BLaER1 treated with 17β-estradiol and CSF1 and Interleukin-3, amounts not matched to agents 10 nM and 100 nM (cell line): Measurements from ENCODE around the gene TPSD1.

Source experiments
- H3K27ac ChIP-seq, 11 experiments: shearing (Covaris generic); formaldehyde crosslinking; 2 replicates each; pipeline ENCODE4 v1.8.1; 2022
- H3K27me3 ChIP-seq, 11 experiments: shearing (Covaris generic); formaldehyde crosslinking; 2 replicates each; pipeline ENCODE4 v1.8.1; 2022
- H3K36me3 ChIP-seq, 11 experiments: shearing (Covaris generic); formaldehyde crosslinking; 2 replicates each; pipeline ENCODE4 v1.8.1; 2022
- H3K4me1 ChIP-seq, 10 experiments: shearing (Covaris generic); formaldehyde crosslinking; 2 replicates each; pipeline ENCODE4 v1.8.1; 2022
- H3K4me2 ChIP-seq, 11 experiments: shearing (Covaris generic); formaldehyde crosslinking; 2 replicates each; pipeline ENCODE4 v1.8.1; 2022
- H3K4me3 ChIP-seq, 10 experiments: shearing (Covaris generic); formaldehyde crosslinking; 2 replicates each; pipeline ENCODE4 v1.8.1; 2022
- H3K9ac ChIP-seq, 11 experiments: shearing (Covaris generic); formaldehyde crosslinking; 2 replicates each; pipeline ENCODE4 v1.8.1; 2022
- H3K9me3 ChIP-seq, 11 experiments: shearing (Covaris generic); formaldehyde crosslinking; replicated peaks in 1 of 11; 2 replicates each; pipeline ENCODE4 v1.8.1; 2022
- H4K20me1 ChIP-seq, 11 experiments: shearing (Covaris generic); formaldehyde crosslinking; 2 replicates each; pipeline ENCODE4 v1.8.1; 2022
- Cebpa-rat ChIP-seq, 11 experiments: shearing (Covaris generic); IDR thresholded peaks; 2 replicates each; pipeline ENCODE4 v1.8.1; 2022

Gene TPSD1

GRCh38 chr16:1277151-1277598 is 21.3 kb downstream of the TPSD1 start:
- Histone ChIP-seq H3K27ac (no peak overlapping the region), H3K4me1 (peaks cover 5 to 51% (median 46%) of the 10 kb centered on the region in 10 experiments), H3K36me3 (no peaks in the 10 kb centered on the region), H3K4me3 (no peak overlapping the region), H3K4me2 (no peak overlapping the region), H4K20me1 (no peaks in the 10 kb centered on the region), H3K27me3 (peaks cover 11 to 49% (median 29%) of the 10 kb centered on the region in 11 experiments; a peak in 17 of 22 replicates), H3K9ac (no peak overlapping the region), H3K9me3 (no peaks in the 10 kb centered on the region)
- no peak for TF ChIP-seq Cebpa-rat (IDR thresholded peaks at IDR 0.05)

- Histone ChIP-seq H3K4me2 (peak overlapping the region in 7 of 11 experiments; percentile 1 to 33 (median 21); a peak in 7 of 22 replicates), H3K4me3 (no peak overlapping the region), H4K20me1 (no peaks in the 10 kb centered on the region), H3K4me1 (peaks cover 11 to 52% (median 49%) of the 10 kb centered on the region in 10 experiments), H3K9ac (no peak overlapping the region), H3K27me3 (peaks cover 11 to 53% (median 30%) of the 10 kb centered on the region in 11 experiments; a peak in 17 of 22 replicates), H3K27ac (no peak overlapping the region), H3K36me3 (no peaks in the 10 kb centered on the region), H3K9me3 (no peaks in the 10 kb centered on the region)
- no peak for TF ChIP-seq Cebpa-rat (IDR thresholded peaks at IDR 0.05)
These were observed 21.9 kb downstream of the TPSD1 start for GRCh38 chr16:1277617-1278282.

GRCh38 chr16:1278477-1278876 is 22.6 kb downstream of the TPSD1 start:
- TF ChIP-seq Cebpa-rat (IDR thresholded peaks at IDR 0.05), result no peak
- H4K20me1 ChIP-seq, result no peaks in the 10 kb centered on the region
- H3K9me3 ChIP-seq, result no peaks in the 10 kb centered on the region
- H3K27ac ChIP-seq, result peak overlapping the region in 1 of 11 experiments; percentile 32; a peak in 2 of 22 replicates
- no peak overlapping the region for H3K4me3 ChIP-seq
- H3K36me3 ChIP-seq, result no peaks in the 10 kb centered on the region
- peaks cover 11 to 59% (median 31%) of the 10 kb centered on the region in 11 experiments; a peak in 17 of 22 replicates for H3K27me3 ChIP-seq
- peak overlapping the region in 9 of 11 experiments; percentile 43 to 97 (median 89); a peak in 17 of 22 replicates for H3K4me2 ChIP-seq
- H3K9ac ChIP-seq, result peak overlapping the region in 4 of 11 experiments; percentile 5 to 55 (median 18); a peak in 3 of 22 replicates
- H3K4me1 ChIP-seq, result peaks cover 18 to 59% (median 57%) of the 10 kb centered on the region in 10 experiments

- peaks cover 26 to 68% (median 65%) of the 10 kb centered on the region in 10 experiments for H3K4me1 ChIP-seq
- peak overlapping the region; percentile 13 to 97 (median 88); a peak in 20 of 22 replicates for H3K4me2 ChIP-seq
- no peak for TF ChIP-seq Cebpa-rat (IDR thresholded peaks at IDR 0.05)
- peak overlapping the region in 6 of 11 experiments; percentile 4 to 55 (median 24); a peak in 10 of 22 replicates for H3K9ac ChIP-seq
- H4K20me1 ChIP-seq, result no peaks in the 10 kb centered on the region
- no peak overlapping the region for H3K4me3 ChIP-seq
- H3K36me3 ChIP-seq, result no peaks in the 10 kb centered on the region
- H3K9me3 ChIP-seq, result no peaks in the 10 kb centered on the region
- H3K27me3 ChIP-seq, result peaks cover 11 to 63% (median 31%) of the 10 kb centered on the region in 11 experiments; a peak in 18 of 22 replicates
- H3K27ac ChIP-seq, result peak overlapping the region in 7 of 11 experiments; percentile 6 to 56 (median 33); a peak in 7 of 22 replicates
These were observed 23.4 kb downstream of the TPSD1 start for GRCh38 chr16:1279081-1279944.

- no peaks in the 10 kb centered on the region for H4K20me1 ChIP-seq
- TF ChIP-seq Cebpa-rat (IDR thresholded peaks at IDR 0.05), result no peak
- peak overlapping the region in 6 of 11 experiments; percentile 6 to 56 (median 31); a peak in 6 of 22 replicates for H3K27ac ChIP-seq
- peaks cover 11 to 68% (median 31%) of the 10 kb centered on the region in 11 experiments; a peak in 18 of 22 replicates for H3K27me3 ChIP-seq
- H3K4me1 ChIP-seq, result peaks cover 27 to 71% (median 67%) of the 10 kb centered on the region in 10 experiments
- H3K4me3 ChIP-seq, result no peak overlapping the region
- H3K9me3 ChIP-seq, result no peaks in the 10 kb centered on the region
- H3K4me2 ChIP-seq, result peak overlapping the region in 10 of 11 experiments; percentile 19 to 97 (median 88); a peak in 19 of 22 replicates
- H3K36me3 ChIP-seq, result no peaks in the 10 kb centered on the region
- H3K9ac ChIP-seq, result peak overlapping the region in 5 of 11 experiments; percentile 4 to 55 (median 36); a peak in 6 of 22 replicates
These were observed 24.2 kb downstream of the TPSD1 start for GRCh38 chr16:1279945-1280589.

GRCh38 chr16:1280783-1281182 is 24.9 kb downstream of the TPSD1 start:
- Histone ChIP-seq H3K36me3 (no peaks in the 10 kb centered on the region), H3K27ac (no peak overlapping the region), H3K9ac (no peak overlapping the region; a peak in 1 of 22 replicates), H3K4me3 (no peak overlapping the region), H3K4me1 (peaks cover 27 to 73% (median 67%) of the 10 kb centered on the region in 10 experiments), H3K4me2 (peak overlapping the region in 9 of 11 experiments; percentile 67 to 97 (median 89); a peak in 18 of 22 replicates), H3K27me3 (peaks cover 14 to 73% (median 37%) of the 10 kb centered on the region in 11 experiments; a peak in 18 of 22 replicates), H3K9me3 (no peaks in the 10 kb centered on the region), H4K20me1 (no peaks in the 10 kb centered on the region)
- TF ChIP-seq Cebpa-rat (IDR thresholded peaks at IDR 0.05), result no peak; a peak in 1 of 22 replicates

GRCh38 chr16:1281517-1281916 is 25.6 kb downstream of the TPSD1 start:
- H3K4me3 ChIP-seq, result no peak overlapping the region
- H3K27ac ChIP-seq, result peak overlapping the region in 7 of 11 experiments; percentile 25 to 82 (median 64); a peak in 7 of 22 replicates
- H3K9ac ChIP-seq, result peak overlapping the region in 2 of 11 experiments; percentile 6 to 21; a peak in 1 of 22 replicates
- no peaks in the 10 kb centered on the region for H3K36me3 ChIP-seq
- H3K9me3 ChIP-seq, result no peaks in the 10 kb centered on the region
- H3K27me3 ChIP-seq, result peaks cover 15 to 78% (median 37%) of the 10 kb centered on the region in 11 experiments; a peak in 19 of 22 replicates
- H4K20me1 ChIP-seq, result no peaks in the 10 kb centered on the region
- peaks cover 27 to 76% (median 67%) of the 10 kb centered on the region in 10 experiments for H3K4me1 ChIP-seq
- no peak for TF ChIP-seq Cebpa-rat (IDR thresholded peaks at IDR 0.05)
- H3K4me2 ChIP-seq, result peak overlapping the region in 10 of 11 experiments; percentile 16 to 97 (median 88); a peak in 18 of 22 replicates
